Measurements from ENCODE around the gene PLBD2. TPM values are rescaled to one million over a fixed set of nuclear protein-coding genes. Genes with fewer than 3 reads are reported as not detected.

PLBD2 gene
- polyA plus RNA-seq, 1 donor from 2014 or later: 7.1 TPM

GRCh38 chr12:113329791-113330417 lies 28.5 kb upstream of the PLBD2 start:
- H3K27ac Mint-ChIP-seq: no peak overlapping the region
- no peak overlapping the region for H3K4me3 Mint-ChIP-seq
- H3K27me3 Mint-ChIP-seq: no peaks in the 10 kb centered on the region
- H3K4me1 Mint-ChIP-seq: peaks cover 10 to 21% (median 10%) of the 10 kb centered on the region in 3 donors
- H3K9me3 Mint-ChIP-seq: peaks cover 0 to 2% (median 0%) of the 10 kb centered on the region in 3 donors
- H3K36me3 Mint-ChIP-seq: peaks cover 7% of the 10 kb centered on the region

- Mint-ChIP-seq H3K27me3 (no peaks in the 10 kb centered on the region), H3K27ac (no peak overlapping the region), H3K9me3 (peaks cover 0 to 2% (median 0%) of the 10 kb centered on the region in 3 donors), H3K4me3 (no peak overlapping the region), H3K36me3 (peaks cover 5% of the 10 kb centered on the region), H3K4me1 (peaks cover 10 to 21% (median 10%) of the 10 kb centered on the region in 3 donors)
Observed at GRCh38 chr12:113330505-113330904, 27.9 kb upstream of the PLBD2 start.

- H3K27me3 Mint-ChIP-seq: no peaks in the 10 kb centered on the region
- H3K27ac Mint-ChIP-seq: no peak overlapping the region
- peak overlapping the region in 1 of 4 donors; percentile 30 for H3K4me3 Mint-ChIP-seq
- H3K36me3 Mint-ChIP-seq: peaks cover 3% of the 10 kb centered on the region
- peaks cover 10 to 21% (median 14%) of the 10 kb centered on the region in 3 donors for H3K4me1 Mint-ChIP-seq
- H3K9me3 Mint-ChIP-seq: peaks cover 0 to 2% (median 0%) of the 10 kb centered on the region in 3 donors
Observed at GRCh38 chr12:113332688-113333417, 25.5 kb upstream of the PLBD2 start.

GRCh38 chr12:113333418-113333750 lies 25.0 kb upstream of the PLBD2 start:
- Mint-ChIP-seq H3K27ac (no peak overlapping the region), H3K4me3 (peak overlapping the region in 2 of 4 donors; percentile 27 to 30), H3K9me3 (peaks cover 0 to 2% (median 0%) of the 10 kb centered on the region in 3 donors), H3K27me3 (no peaks in the 10 kb centered on the region), H3K4me1 (peaks cover 9 to 19% (median 14%) of the 10 kb centered on the region in 3 donors), H3K36me3 (peaks cover 3% of the 10 kb centered on the region)

GRCh38 chr12:113333877-113334785 lies 24.3 kb upstream of the PLBD2 start:
- peak overlapping the region; percentile 80 to 96 (median 93) for H3K4me3 Mint-ChIP-seq

GRCh38 chr12:113334786-113335539 lies 23.4 kb upstream of the PLBD2 start, which contains the start of gene SLC8B1:
Gene SLC8B1, minus strand, starts transcription at chr12:113335109. Its CDS starts 2,231 bp downstream, at chr12:113332878.
- H3K27me3 Mint-ChIP-seq: no peaks in the 10 kb centered on the region
- peak within 1 kb of the TSS in 2 of 3 donors; percentile 71 to 94 for H3K27ac Mint-ChIP-seq
- peak within 1 kb of the TSS; percentile 80 to 96 (median 93) for H3K4me3 Mint-ChIP-seq
- H3K9me3 Mint-ChIP-seq: no peaks in the 10 kb centered on the region
- H3K4me1 Mint-ChIP-seq: peaks cover 6 to 19% (median 14%) of the 10 kb centered on the region in 3 donors
- H3K36me3 Mint-ChIP-seq: peaks cover 3% of the 10 kb centered on the region

More at GRCh38 chr12:113333877-113334785, 24.3 kb upstream of the PLBD2 start:
- Mint-ChIP-seq H3K36me3 (peaks cover 3% of the 10 kb centered on the region), H3K27me3 (no peaks in the 10 kb centered on the region), H3K27ac (peak overlapping the region in 2 of 3 donors; percentile 10 to 94), H3K4me1 (peaks cover 7 to 19% (median 14%) of the 10 kb centered on the region in 3 donors), H3K9me3 (peaks cover 0 to 2% (median 0%) of the 10 kb centered on the region in 3 donors)

GRCh38 chr12:113339540-113339939 lies 18.8 kb upstream of the PLBD2 start:
- Mint-ChIP-seq H3K27ac (no peak overlapping the region), H3K9me3 (no peaks in the 10 kb centered on the region), H3K36me3 (no peaks in the 10 kb centered on the region), H3K4me1 (peaks cover 5 to 9% (median 6%) of the 10 kb centered on the region in 3 donors), H3K4me3 (no peak overlapping the region), H3K27me3 (peaks cover 4% of the 10 kb centered on the region)

- no peak overlapping the region for H3K27ac Mint-ChIP-seq
- H3K36me3 Mint-ChIP-seq: no peaks in the 10 kb centered on the region
- peak overlapping the region in 1 of 4 donors; percentile 47 for H3K4me3 Mint-ChIP-seq
- H3K4me1 Mint-ChIP-seq: peaks cover 3 to 8% (median 5%) of the 10 kb centered on the region in 3 donors
- no peaks in the 10 kb centered on the region for H3K9me3 Mint-ChIP-seq
- peaks cover 4% of the 10 kb centered on the region for H3K27me3 Mint-ChIP-seq
Observed at GRCh38 chr12:113340061-113340460, 18.3 kb upstream of the PLBD2 start.

GRCh38 chr12:113341535-113341934 lies 16.9 kb upstream of the PLBD2 start:
- peaks cover 0 to 9% (median 3%) of the 10 kb centered on the region in 3 donors for H3K4me1 Mint-ChIP-seq
- H3K27ac Mint-ChIP-seq: no peak overlapping the region
- H3K27me3 Mint-ChIP-seq: peaks cover 4% of the 10 kb centered on the region
- no peaks in the 10 kb centered on the region for H3K9me3 Mint-ChIP-seq
- no peak overlapping the region for H3K4me3 Mint-ChIP-seq
- no peaks in the 10 kb centered on the region for H3K36me3 Mint-ChIP-seq

GRCh38 chr12:113345318-113345717 lies 13.1 kb upstream of the PLBD2 start:
- H3K9me3 Mint-ChIP-seq: no peaks in the 10 kb centered on the region
- H3K36me3 Mint-ChIP-seq: no peaks in the 10 kb centered on the region
- H3K27me3 Mint-ChIP-seq: peaks cover 4% of the 10 kb centered on the region
- peaks cover 0 to 9% (median 3%) of the 10 kb centered on the region in 3 donors for H3K4me1 Mint-ChIP-seq
- H3K4me3 Mint-ChIP-seq: no peak overlapping the region
- no peak overlapping the region for H3K27ac Mint-ChIP-seq

- peaks cover 0 to 8% (median 3%) of the 10 kb centered on the region in 3 donors for H3K4me1 Mint-ChIP-seq
- H3K4me3 Mint-ChIP-seq: no peak overlapping the region
- no peaks in the 10 kb centered on the region for H3K9me3 Mint-ChIP-seq
- H3K36me3 Mint-ChIP-seq: no peaks in the 10 kb centered on the region
- peaks cover 2% of the 10 kb centered on the region for H3K27me3 Mint-ChIP-seq
- H3K27ac Mint-ChIP-seq: no peak overlapping the region
Observed at GRCh38 chr12:113346353-113346752, 12.0 kb upstream of the PLBD2 start.

GRCh38 chr12:113347107-113347506 lies 11.3 kb upstream of the PLBD2 start:
- no peaks in the 10 kb centered on the region for H3K27me3 Mint-ChIP-seq
- no peak overlapping the region for H3K27ac Mint-ChIP-seq
- peaks cover 0 to 2% (median 0%) of the 10 kb centered on the region in 3 donors for H3K4me1 Mint-ChIP-seq
- H3K4me3 Mint-ChIP-seq: no peak overlapping the region
- no peaks in the 10 kb centered on the region for H3K9me3 Mint-ChIP-seq
- H3K36me3 Mint-ChIP-seq: no peaks in the 10 kb centered on the region

- H3K4me1 Mint-ChIP-seq: peaks cover 0 to 2% (median 2%) of the 10 kb centered on the region in 3 donors
Observed at GRCh38 chr12:113347892-113348291, 10.5 kb upstream of the PLBD2 start.

More at GRCh38 chr12:113347892-113348291, 10.5 kb upstream of the PLBD2 start:
- Mint-ChIP-seq H3K27me3 (peaks cover 4% of the 10 kb centered on the region), H3K36me3 (no peaks in the 10 kb centered on the region), H3K4me3 (no peak overlapping the region), H3K9me3 (no peaks in the 10 kb centered on the region), H3K27ac (no peak overlapping the region)
